SK-N-SH treated with all-trans-retinoic acid at 6 μM for 48 hours (cell line): ENCODE data around the gene CD302.

ENCODE experiments used
- ARNTL ChIP-seq: fragments of 450-650 bp; formaldehyde crosslinking; IDR thresholded peaks from 2 replicates; pipeline ENCODE4 v1.5.0; 2020; ENCODE audit warnings: low read depth, mild to moderate bottlenecking, moderate library complexity, borderline replicate concordance
- CREB5 ChIP-seq: fragments of 250-450 bp; sonication (Bioruptor Pico); IDR thresholded peaks from 2 replicates; pipeline ENCODE4 v1.5.1; 2020; ENCODE audit warnings: low read depth, mild to moderate bottlenecking, moderate library complexity
- CSDC2 ChIP-seq: fragments of 250-450 bp; sonication (Bioruptor Pico); IDR thresholded peaks from 2 replicates; pipeline ENCODE4 v1.5.0; 2020; ENCODE audit warnings: mild to moderate bottlenecking, moderate library complexity
- ISL1 ChIP-seq: fragments of 250-450 bp; sonication (Bioruptor Pico); IDR thresholded peaks from 2 replicates; pipeline ENCODE4 v2.1.2; 2022; ENCODE audit warnings: mild to moderate bottlenecking, moderate library complexity
- PPARA ChIP-seq: fragments of 250-450 bp; sonication (Bioruptor Pico); IDR thresholded peaks from 2 replicates; pipeline ENCODE4 v1.5.0; 2020; ENCODE audit warnings: mild to moderate bottlenecking, borderline replicate concordance
- RARB ChIP-seq: fragments of 250-450 bp; sonication (Bioruptor Pico); IDR thresholded peaks from 2 replicates; pipeline ENCODE4 v1.8.0; 2021; ENCODE audit warnings: mild to moderate bottlenecking, moderate library complexity
- SNAI2 ChIP-seq: fragments of 250-450 bp; sonication (Bioruptor Pico); IDR thresholded peaks from 2 replicates; pipeline ENCODE4 v1.5.0; 2020; ENCODE audit warnings: mild to moderate bottlenecking, moderate library complexity
- TCF4 ChIP-seq: fragments of 250-450 bp; sonication (Bioruptor Pico); IDR thresholded peaks from 2 replicates; pipeline ENCODE4 v1.8.0; 2021; ENCODE audit warnings: mild to moderate bottlenecking, moderate library complexity, borderline replicate concordance
- TOX ChIP-seq: fragments of 250-450 bp; sonication (Bioruptor Pico); IDR thresholded peaks from 2 replicates; pipeline ENCODE4 v1.8.0; 2021; ENCODE audit warnings: mild to moderate bottlenecking, moderate library complexity, borderline replicate concordance
- ZFP3 ChIP-seq: fragments of 250-450 bp; sonication (Bioruptor Pico); IDR thresholded peaks from 2 replicates; pipeline ENCODE4 v1.5.0; 2020; ENCODE audit warnings: mild to moderate bottlenecking, moderate library complexity
- ZNF70 ChIP-seq: fragments of 450-650 bp; formaldehyde crosslinking; IDR thresholded peaks from 2 replicates; pipeline ENCODE4 v1.5.0; 2020; ENCODE audit warnings: mild to moderate bottlenecking, moderate library complexity
- TF ChIP-seq, protein P1 (sequence below): fragments of 250-450 bp; sonication (Bioruptor Pico); IDR thresholded peaks from 2 replicates; pipeline ENCODE4 v1.5.0; 2020; ENCODE audit warnings: mild to moderate bottlenecking, moderate library complexity

GRCh38 chr2:159742846-159743245 lies 55.2 kb downstream of the CD302 start:
- TF ChIP-seq RARB (CRISPR knock-in tag) (no peak), TOX (CRISPR knock-in tag) (no peak), PPARA (CRISPR knock-in tag) (no peak), TCF4 (CRISPR knock-in tag) (no peak), CREB5 (CRISPR knock-in tag) (no peak), ZFP3 (CRISPR knock-in tag) (no peak), SNAI2 (CRISPR knock-in tag) (no peak), ARNTL (no peak), ZNF70 (CRISPR knock-in tag) (no peak), CSDC2 (CRISPR knock-in tag) (no peak), ISL1 (no peak)
- TF ChIP-seq, protein P1, sequence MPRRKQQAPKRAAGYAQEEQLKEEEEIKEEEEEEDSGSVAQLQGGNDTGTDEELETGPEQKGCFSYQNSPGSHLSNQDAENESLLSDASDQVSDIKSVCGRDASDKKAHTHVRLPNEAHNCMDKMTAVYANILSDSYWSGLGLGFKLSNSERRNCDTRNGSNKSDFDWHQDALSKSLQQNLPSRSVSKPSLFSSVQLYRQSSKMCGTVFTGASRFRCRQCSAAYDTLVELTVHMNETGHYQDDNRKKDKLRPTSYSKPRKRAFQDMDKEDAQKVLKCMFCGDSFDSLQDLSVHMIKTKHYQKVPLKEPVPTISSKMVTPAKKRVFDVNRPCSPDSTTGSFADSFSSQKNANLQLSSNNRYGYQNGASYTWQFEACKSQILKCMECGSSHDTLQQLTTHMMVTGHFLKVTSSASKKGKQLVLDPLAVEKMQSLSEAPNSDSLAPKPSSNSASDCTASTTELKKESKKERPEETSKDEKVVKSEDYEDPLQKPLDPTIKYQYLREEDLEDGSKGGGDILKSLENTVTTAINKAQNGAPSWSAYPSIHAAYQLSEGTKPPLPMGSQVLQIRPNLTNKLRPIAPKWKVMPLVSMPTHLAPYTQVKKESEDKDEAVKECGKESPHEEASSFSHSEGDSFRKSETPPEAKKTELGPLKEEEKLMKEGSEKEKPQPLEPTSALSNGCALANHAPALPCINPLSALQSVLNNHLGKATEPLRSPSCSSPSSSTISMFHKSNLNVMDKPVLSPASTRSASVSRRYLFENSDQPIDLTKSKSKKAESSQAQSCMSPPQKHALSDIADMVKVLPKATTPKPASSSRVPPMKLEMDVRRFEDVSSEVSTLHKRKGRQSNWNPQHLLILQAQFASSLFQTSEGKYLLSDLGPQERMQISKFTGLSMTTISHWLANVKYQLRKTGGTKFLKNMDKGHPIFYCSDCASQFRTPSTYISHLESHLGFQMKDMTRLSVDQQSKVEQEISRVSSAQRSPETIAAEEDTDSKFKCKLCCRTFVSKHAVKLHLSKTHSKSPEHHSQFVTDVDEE, result no peak
